Transverse colon (tissue), 4 donors: ENCODE data around the gene PLPP7.

ENCODE experiments used
- POLR2A ChIP-seq: fragments of 450-650 bp; IDR thresholded peaks from one replicate; pipeline ENCODE4 v1.6.1; 2016; ENCODE audit warnings: antibody characterized with exemption, mild to moderate bottlenecking, moderate library complexity
- POLR2AphosphoS5 ChIP-seq, 3 donors: sonication (generic); formaldehyde crosslinking; IDR thresholded peaks; one replicate each; pipeline ENCODE4 v1.6.1; 2016; ENCODE audit warnings: antibody characterized with exemption in 3 of 3
- TF ChIP-seq, protein P1 (sequence below), 5 experiments: fragments of 200-600 bp in 3 of 5; fragments of 450-650 bp in 2 of 5; sonication (generic) in 3 of 5; IDR thresholded peaks; 1 replicate in 2 of 5; 2 replicates in 3 of 5; pipeline ENCODE4 v1.5.1; 2016 to 2017; ENCODE audit warnings: antibody characterized with exemption in 5 of 5, inconsistent platforms in 3 of 5, mild to moderate bottlenecking in 2 of 5, moderate library complexity in 1 of 5

- TF ChIP-seq, protein P1, sequence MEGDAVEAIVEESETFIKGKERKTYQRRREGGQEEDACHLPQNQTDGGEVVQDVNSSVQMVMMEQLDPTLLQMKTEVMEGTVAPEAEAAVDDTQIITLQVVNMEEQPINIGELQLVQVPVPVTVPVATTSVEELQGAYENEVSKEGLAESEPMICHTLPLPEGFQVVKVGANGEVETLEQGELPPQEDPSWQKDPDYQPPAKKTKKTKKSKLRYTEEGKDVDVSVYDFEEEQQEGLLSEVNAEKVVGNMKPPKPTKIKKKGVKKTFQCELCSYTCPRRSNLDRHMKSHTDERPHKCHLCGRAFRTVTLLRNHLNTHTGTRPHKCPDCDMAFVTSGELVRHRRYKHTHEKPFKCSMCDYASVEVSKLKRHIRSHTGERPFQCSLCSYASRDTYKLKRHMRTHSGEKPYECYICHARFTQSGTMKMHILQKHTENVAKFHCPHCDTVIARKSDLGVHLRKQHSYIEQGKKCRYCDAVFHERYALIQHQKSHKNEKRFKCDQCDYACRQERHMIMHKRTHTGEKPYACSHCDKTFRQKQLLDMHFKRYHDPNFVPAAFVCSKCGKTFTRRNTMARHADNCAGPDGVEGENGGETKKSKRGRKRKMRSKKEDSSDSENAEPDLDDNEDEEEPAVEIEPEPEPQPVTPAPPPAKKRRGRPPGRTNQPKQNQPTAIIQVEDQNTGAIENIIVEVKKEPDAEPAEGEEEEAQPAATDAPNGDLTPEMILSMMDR (IDR thresholded peaks at IDR 0.05) = no peak
- TF ChIP-seq POLR2AphosphoS5 (IDR thresholded peaks at IDR 0.05) = no peak
- TF ChIP-seq POLR2A = no peak
Observed at GRCh38 chr9:131335368-131335755, 45.8 kb downstream of the PLPP7 start.
